ENCODE measurements around the gene FAIM.
"Not testable (repeated sequence)": the region's sequence is repeated elsewhere in the genome, so short reads cannot be mapped to it uniquely, and the experiment has no call there.

DNA sequence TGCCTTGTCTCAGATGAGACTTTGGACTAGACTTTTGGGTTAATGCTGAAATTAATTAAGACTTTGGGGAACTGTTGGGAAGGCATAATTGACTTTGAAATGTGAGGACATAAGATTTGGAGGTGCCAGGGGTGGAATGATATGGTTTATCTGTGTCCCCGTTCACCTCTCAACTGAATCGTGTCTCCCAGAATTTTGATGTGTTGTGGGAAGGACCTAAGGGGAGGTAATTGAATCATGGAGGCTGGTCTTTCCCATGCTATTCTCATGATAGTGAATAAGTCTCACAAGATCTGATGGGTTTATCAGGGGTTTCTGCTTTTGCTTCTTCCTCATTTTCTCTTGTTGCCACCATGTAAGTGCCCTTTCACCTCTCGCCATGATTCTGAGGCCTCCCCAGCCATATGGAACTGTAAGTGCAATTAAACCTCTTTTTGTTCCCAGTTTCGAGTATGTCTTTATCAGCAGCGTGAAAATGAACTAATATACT, 4.4 kb upstream of the FAIM start:
- TF ChIP-seq, protein P1, sequence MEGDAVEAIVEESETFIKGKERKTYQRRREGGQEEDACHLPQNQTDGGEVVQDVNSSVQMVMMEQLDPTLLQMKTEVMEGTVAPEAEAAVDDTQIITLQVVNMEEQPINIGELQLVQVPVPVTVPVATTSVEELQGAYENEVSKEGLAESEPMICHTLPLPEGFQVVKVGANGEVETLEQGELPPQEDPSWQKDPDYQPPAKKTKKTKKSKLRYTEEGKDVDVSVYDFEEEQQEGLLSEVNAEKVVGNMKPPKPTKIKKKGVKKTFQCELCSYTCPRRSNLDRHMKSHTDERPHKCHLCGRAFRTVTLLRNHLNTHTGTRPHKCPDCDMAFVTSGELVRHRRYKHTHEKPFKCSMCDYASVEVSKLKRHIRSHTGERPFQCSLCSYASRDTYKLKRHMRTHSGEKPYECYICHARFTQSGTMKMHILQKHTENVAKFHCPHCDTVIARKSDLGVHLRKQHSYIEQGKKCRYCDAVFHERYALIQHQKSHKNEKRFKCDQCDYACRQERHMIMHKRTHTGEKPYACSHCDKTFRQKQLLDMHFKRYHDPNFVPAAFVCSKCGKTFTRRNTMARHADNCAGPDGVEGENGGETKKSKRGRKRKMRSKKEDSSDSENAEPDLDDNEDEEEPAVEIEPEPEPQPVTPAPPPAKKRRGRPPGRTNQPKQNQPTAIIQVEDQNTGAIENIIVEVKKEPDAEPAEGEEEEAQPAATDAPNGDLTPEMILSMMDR (IDR thresholded peaks at IDR 0.05; ENCODE audit: extremely low read depth in 1 of 2, insufficient read depth in 1 of 2, low read depth in 1 of 2, low read length in 2 of 2) = not testable (repeated sequence)
- TF ChIP-seq EZH2 (IDR thresholded peaks at IDR 0.05; ENCODE audit: borderline replicate concordance, low read depth, low read length, severe bottlenecking); POLR2A (IDR thresholded peaks at IDR 0.05; ENCODE audit: low read depth, low read length): not testable (repeated sequence)
- TF ChIP-seq, protein P2, sequence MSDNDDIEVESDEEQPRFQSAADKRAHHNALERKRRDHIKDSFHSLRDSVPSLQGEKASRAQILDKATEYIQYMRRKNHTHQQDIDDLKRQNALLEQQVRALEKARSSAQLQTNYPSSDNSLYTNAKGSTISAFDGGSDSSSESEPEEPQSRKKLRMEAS (IDR thresholded peaks at IDR 0.05; ENCODE audit: insufficient read depth, insufficient read length) = not testable (repeated sequence)

Data from endothelial cell of umbilical vein (primary cell).